SK-N-MC (cell line): ENCODE measurements around the gene CD244.

Source experiments
- EZH2 ChIP-seq: fragments of 200-600 bp; sonication (generic); IDR thresholded peaks from one replicate; pipeline ENCODE4 v1.6.1; 2017; ENCODE audit warnings: antibody characterized with exemption
- POLR2AphosphoS5 ChIP-seq: IDR thresholded peaks from 2 replicates; pipeline ENCODE4 v1.6.1; 2012; ENCODE audit warnings: mild to moderate bottlenecking, low read depth, low read length, borderline replicate concordance

- TF ChIP-seq EZH2 (no peak), POLR2AphosphoS5 (no peak)
Measured at GRCh38 chr1:160877221-160877620, 14.5 kb upstream of the CD244 start.
